Tibial nerve (tissue), 4 donors: ENCODE results near the gene TSC1.

Experiments
- EP300 ChIP-seq, 2 donors: sonication (generic); formaldehyde crosslinking; IDR thresholded peaks; one replicate each; pipeline ENCODE4 v1.6.1; 2017; ENCODE audit warnings: antibody characterized with exemption in 2 of 2, mild to moderate bottlenecking in 1 of 2
- POLR2A ChIP-seq, 2 donors: fragments of 450-650 bp; IDR thresholded peaks; one replicate each; pipeline ENCODE4 v1.6.1; 2017; ENCODE audit warnings: antibody characterized with exemption in 2 of 2, mild to moderate bottlenecking in 2 of 2, moderate library complexity in 2 of 2
- TF ChIP-seq, protein P1 (sequence below), 5 experiments: fragments of 200-600 bp in 3 of 5; fragments of 450-650 bp in 2 of 5; sonication (generic) in 3 of 5; IDR thresholded peaks; one replicate each; pipeline ENCODE4 v1.5.1; 2016 to 2019; ENCODE audit warnings: antibody characterized with exemption in 5 of 5, mild to moderate bottlenecking in 3 of 5, moderate library complexity in 2 of 5

GRCh38 chr9:132880324-132880661 is 64.1 kb downstream of the TSC1 start:
- no peak for TF ChIP-seq POLR2A (IDR thresholded peaks at IDR 0.05)
- no peak for TF ChIP-seq EP300 (IDR thresholded peaks at IDR 0.05)
- TF ChIP-seq, protein P1, sequence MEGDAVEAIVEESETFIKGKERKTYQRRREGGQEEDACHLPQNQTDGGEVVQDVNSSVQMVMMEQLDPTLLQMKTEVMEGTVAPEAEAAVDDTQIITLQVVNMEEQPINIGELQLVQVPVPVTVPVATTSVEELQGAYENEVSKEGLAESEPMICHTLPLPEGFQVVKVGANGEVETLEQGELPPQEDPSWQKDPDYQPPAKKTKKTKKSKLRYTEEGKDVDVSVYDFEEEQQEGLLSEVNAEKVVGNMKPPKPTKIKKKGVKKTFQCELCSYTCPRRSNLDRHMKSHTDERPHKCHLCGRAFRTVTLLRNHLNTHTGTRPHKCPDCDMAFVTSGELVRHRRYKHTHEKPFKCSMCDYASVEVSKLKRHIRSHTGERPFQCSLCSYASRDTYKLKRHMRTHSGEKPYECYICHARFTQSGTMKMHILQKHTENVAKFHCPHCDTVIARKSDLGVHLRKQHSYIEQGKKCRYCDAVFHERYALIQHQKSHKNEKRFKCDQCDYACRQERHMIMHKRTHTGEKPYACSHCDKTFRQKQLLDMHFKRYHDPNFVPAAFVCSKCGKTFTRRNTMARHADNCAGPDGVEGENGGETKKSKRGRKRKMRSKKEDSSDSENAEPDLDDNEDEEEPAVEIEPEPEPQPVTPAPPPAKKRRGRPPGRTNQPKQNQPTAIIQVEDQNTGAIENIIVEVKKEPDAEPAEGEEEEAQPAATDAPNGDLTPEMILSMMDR (IDR thresholded peaks at IDR 0.05) = no peak
